Liver (tissue), 3 donors: ENCODE data around the gene STH.

Experiments
- FOXA1 ChIP-seq: IDR thresholded peaks from 2 replicates; pipeline ENCODE4 v1.6.1; 2016; ENCODE audit warnings: antibody characterized with exemption
- RAD21 ChIP-seq, 2 donors: IDR thresholded peaks; 2 replicates each; pipeline ENCODE4 v1.6.1; 2016; ENCODE audit warnings: antibody characterized with exemption in 2 of 2, mild to moderate bottlenecking in 2 of 2
- SP1 ChIP-seq: IDR thresholded peaks from 2 replicates; pipeline ENCODE4 v1.6.1; 2018; ENCODE audit warnings: antibody characterized with exemption, mild to moderate bottlenecking
- TF ChIP-seq, protein P1 (sequence below): fragments of 150-350 bp; IDR thresholded peaks from 2 replicates; pipeline ENCODE4 v1.5.1; 2017; ENCODE audit warnings: improper control_type of control experiment, low read depth, low read length; ENCODE audit not compliant: missing input control
- donor health status: healthy.
- donor health status: healthy.

DNA sequence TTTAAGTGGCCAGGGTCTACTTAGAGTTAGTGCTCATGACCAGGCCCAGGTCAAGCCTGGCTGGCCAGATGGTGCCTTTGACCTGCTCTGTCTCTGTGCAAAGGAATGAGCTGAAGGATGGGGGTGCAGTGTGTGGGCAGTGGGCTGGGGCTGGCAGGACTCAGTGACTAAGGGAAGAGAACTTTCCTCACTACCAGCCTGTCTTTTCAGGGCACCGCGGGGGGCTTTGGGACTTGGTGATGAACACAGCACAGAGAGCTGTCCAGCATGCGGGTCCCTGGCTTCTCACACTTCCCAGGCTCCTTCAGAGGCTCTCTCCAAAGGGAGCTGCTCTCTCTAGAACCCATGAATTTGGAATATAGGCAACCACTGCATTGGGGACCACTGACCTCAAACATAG, 43.0 kb upstream of the STH start:
- TF ChIP-seq FOXA1 (no peak), SP1 (no peak), RAD21 (IDR thresholded peaks at IDR 0.05) (no peak)
- TF ChIP-seq, protein P1, sequence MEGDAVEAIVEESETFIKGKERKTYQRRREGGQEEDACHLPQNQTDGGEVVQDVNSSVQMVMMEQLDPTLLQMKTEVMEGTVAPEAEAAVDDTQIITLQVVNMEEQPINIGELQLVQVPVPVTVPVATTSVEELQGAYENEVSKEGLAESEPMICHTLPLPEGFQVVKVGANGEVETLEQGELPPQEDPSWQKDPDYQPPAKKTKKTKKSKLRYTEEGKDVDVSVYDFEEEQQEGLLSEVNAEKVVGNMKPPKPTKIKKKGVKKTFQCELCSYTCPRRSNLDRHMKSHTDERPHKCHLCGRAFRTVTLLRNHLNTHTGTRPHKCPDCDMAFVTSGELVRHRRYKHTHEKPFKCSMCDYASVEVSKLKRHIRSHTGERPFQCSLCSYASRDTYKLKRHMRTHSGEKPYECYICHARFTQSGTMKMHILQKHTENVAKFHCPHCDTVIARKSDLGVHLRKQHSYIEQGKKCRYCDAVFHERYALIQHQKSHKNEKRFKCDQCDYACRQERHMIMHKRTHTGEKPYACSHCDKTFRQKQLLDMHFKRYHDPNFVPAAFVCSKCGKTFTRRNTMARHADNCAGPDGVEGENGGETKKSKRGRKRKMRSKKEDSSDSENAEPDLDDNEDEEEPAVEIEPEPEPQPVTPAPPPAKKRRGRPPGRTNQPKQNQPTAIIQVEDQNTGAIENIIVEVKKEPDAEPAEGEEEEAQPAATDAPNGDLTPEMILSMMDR, result no peak
